OCI-LY3 (cell line): ENCODE results near the gene AMFR.

ENCODE experiments used
- CTCF ChIP-seq: fragments of 200-600, 300-600 bp; sonication (generic); IDR thresholded peaks from 2 replicates; pipeline ENCODE4 v1.5.1; 2014; ENCODE audit warnings: antibody characterized with exemption, low read length, low read depth
- EZH2phosphoT487 ChIP-seq: fragments of 200-600 bp; shearing (Covaris generic); IDR thresholded peaks from 2 replicates; pipeline ENCODE4 v1.6.1; 2018; ENCODE audit warnings: antibody characterized with exemption, mixed run types, low read depth

- no peak for TF ChIP-seq CTCF
- no peak for TF ChIP-seq EZH2phosphoT487
These were observed 36.9 kb upstream of the AMFR start for GRCh38 chr16:56462064-56462796.
